Measurements from ENCODE around the gene ZNF316.
"Not testable (repeated sequence)": the region's sequence is repeated elsewhere in the genome, so short reads cannot be mapped to it uniquely, and the experiment has no call there.

The ZNF316 gene

GRCh38 chr7:6647080-6647479 lies 10.0 kb downstream of the ZNF316 start:
- no peak for DNase-seq (ENCODE audit: low read depth in 2 of 2)

GRCh38 chr7:6647541-6647940 lies 10.4 kb downstream of the ZNF316 start:
- DNase-seq (ENCODE audit: low read depth in 2 of 2): no peak

DNA sequence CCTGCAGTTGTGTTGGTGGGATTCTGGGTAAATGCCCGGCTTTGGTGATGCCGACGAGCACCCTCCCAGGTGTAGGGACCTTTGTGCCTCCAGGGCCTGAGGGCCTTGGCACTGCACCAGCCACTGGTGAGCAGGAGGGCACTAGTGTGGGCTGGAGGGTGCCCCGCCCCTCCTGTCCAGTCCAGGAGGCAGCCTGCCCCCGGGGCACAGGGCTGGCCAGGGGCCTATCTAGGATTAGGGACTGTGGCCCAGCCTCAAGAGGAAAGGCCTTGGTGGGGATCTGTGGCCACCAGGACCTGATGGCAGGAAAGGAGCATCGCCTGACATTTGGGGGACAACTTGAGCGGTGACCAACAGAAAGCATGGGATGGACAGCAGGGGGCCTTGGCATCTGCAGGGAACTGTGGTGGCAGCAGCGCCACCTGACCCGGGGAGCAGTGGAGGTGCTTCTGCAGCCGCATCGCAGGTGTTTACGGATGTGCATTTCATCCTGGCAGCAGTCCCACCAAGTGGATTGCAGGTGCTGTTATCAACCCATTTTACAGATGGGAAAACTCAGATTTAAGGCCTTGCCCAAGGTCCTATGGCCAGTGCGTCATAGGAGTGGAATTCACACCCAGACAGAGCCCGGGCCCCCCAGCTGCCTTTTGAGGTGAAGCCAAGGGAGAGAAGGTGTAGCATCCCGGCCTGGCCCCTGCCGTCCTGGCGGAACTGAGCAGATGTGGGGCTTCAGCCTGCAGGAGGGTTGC lies 11.1 kb downstream of the ZNF316 start:
- no peak for DNase-seq (ENCODE audit: low read depth in 2 of 2)

DNA sequence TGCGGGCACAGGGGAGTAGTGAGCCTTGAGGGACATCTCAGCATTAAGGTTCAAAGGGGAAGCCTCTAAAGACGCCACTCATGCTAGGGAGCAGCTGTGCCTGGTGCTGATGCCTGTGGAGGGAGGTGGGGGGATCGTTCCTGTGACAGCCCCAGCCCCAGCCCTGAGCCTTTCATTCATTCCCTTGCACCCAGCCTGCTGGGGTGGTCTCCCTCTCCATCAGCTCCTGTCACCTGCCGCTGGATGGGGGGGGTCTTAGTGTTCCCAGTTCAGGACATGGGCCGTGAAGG lies 11.6 kb downstream of the ZNF316 start:
- no peak for DNase-seq (ENCODE audit: low read depth in 2 of 2)

DNA sequence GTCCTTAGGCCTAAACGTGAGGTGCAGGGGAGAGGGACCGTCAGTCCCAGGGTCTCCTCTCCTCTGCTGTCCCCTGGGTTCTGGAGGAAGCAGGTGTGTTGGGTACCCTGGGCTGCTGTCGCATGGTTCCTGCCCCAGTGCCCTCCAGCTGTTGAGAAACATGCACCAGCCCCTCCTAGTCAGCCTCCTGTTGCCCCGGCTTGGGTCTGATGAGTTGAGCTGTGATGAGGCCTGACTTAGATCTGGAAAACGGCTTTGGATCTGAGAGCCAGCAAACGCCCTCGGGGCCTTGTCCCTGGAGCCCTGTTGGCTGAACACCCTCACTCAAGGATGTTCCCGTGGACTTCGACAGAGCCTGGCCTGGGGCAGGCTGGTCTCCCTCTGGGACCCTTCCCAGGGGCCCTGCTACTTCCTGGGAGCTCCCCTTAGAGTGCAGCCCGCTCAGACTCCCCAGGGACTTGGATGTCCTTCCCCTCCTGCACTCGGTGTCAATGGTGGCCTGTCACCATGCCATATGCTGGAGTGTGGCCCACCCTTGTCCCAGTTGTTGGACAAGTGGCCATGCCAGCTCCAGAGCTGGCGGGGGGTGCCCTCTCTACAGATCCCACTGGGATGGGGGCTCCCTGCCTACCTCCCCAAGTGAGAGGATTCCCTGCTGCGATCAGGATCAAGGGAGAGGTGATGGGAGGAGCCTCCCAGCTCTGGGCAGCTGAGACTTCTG lies 12.3 kb downstream of the ZNF316 start:
- no peak for DNase-seq (ENCODE audit: low read depth in 2 of 2)

- no peak for DNase-seq (ENCODE audit: low read depth in 2 of 2)
Measured at GRCh38 chr7:6650086-6650485, 13.0 kb downstream of the ZNF316 start.

DNA sequence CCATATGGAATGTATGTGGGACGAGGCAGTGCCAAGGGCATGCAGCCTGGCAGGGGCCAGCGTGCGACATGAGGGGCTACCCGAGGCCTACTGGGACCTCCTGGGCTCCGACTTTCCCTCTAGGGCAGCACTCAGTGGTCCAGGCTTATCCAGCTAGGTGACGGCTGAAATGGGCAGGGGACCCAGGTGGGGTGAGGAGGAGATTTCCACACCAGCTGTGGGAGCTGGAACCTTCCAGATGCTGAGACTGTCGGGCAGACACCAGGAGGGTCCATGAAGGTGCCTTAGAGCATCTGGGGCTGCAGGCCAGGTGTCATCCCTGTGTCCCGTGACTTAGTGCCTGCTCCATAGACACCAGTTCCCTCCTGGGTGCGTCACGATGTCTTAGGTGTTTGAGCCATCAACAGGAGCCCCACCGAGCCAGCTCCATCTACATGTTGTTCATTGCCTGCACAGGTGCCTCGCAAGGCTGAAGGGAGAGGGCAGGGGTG lies 13.4 kb downstream of the ZNF316 start:
- DNase-seq (ENCODE audit: low read depth in 2 of 2): no peak

- DNase-seq (ENCODE audit: low read depth in 2 of 2): no peak
Measured at GRCh38 chr7:6651851-6652445, 14.8 kb downstream of the ZNF316 start.

DNA sequence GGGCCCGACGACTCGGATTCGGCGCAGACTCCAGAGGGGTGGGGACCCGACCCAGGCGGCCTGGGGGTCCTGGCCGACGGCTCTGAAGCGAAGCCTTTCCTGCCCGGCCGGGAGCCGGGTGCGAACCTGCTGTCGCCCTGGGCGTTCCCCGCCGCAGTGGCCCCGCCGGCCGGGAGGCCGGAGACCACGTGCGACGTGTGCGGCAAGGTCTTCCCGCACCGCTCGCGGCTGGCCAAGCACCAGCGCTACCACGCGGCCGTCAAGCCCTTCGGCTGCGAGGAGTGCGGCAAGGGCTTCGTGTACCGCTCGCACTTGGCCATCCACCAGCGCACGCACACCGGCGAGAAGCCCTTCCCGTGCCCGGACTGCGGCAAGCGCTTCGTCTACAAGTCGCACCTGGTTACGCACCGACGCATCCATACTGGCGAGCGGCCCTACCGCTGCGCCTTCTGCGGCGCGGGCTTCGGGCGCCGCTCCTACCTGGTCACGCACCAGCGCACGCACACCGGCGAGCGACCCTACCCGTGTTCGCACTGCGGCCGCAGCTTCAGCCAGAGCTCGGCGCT lies 15.4 kb downstream of the ZNF316 start:
- no peak for DNase-seq (ENCODE audit: low read depth in 2 of 2)

GRCh38 chr7:6653071-6654003 lies 16.2 kb downstream of the ZNF316 start:
- DNase-seq (ENCODE audit: low read depth in 2 of 2): no peak

DNA sequence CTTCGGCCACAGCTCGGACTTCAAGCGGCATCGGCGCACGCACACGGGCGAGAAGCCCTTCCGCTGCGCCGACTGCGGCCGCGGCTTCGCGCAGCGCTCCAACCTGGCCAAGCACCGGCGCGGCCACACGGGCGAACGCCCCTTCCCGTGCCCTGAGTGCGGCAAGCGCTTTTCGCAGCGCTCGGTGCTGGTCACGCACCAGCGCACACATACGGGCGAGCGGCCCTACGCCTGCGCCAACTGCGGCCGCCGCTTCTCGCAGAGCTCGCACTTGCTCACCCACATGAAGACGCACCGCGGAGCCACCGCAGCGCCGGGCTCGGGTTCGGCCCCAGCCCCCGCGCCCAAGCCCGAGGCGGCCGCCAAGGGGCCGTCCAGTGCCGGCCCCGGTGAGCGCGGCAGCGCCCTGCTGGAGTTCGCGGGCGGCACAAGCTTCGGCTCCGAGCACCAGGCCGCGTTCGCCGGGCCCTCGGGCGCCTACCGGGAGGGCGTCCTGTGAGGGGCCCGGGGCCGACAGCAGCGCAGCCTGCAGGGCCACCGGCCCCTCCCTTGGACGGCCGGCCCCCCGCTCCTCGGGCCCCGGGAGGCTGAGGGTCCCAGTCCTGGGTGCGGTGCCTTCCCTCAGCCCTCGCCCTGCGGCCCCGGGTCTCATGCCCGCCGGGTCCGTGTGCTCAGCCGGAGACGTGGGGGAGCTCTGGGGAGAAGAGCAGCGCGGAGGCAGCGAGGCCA lies 17.2 kb downstream of the ZNF316 start:
- DNase-seq (ENCODE audit: low read depth in 2 of 2): no peak

DNA sequence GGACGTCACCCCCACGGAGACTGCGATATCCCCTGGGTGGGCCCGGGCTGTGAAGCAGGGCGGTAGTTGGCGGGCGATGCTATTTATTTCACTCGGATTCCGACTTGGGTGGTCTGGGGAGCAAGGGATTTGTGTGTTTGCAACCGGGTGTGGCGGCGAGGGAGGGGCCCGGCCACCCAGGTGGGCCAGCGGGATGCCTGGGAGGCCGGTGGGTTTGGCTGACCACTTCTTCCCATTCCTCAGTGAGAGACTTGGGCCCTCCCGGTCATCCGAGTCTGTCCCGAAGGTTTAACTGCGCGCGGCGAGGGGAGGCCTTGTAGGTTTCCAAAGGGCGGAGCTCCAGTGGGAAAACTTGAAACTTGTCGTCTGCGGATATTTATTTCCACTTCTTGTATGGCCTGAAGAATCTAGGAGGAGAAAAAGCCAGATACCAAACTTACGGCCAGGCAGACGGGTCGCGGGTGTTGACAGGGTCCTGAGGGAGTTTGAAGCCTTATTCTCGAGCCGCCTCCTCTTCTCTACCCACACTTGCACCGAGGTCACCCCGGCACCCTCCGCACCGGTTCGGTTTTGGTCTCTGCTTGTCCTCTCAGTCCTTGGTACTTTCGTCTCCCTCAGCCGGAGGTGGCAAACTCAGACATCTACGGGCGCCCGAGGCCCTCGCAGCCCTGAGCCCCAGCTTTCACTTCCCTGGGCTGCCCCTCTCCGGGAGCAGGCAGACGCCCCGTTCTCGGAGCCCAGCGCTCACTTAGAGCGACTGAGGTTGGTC lies 17.9 kb downstream of the ZNF316 start:
- DNase-seq (ENCODE audit: low read depth in 2 of 2): no peak

- DNase-seq (ENCODE audit: low read depth in 2 of 2): no peak
Measured at GRCh38 chr7:6655636-6656385, 18.7 kb downstream of the ZNF316 start.

GRCh38 chr7:6656413-6656812 lies 19.3 kb downstream of the ZNF316 start:
- no peak for DNase-seq (ENCODE audit: low read depth in 2 of 2)

GRCh38 chr7:6658618-6659345 lies 21.7 kb downstream of the ZNF316 start:
- DNase-seq (ENCODE audit: low read depth in 2 of 2): no peak

DNA sequence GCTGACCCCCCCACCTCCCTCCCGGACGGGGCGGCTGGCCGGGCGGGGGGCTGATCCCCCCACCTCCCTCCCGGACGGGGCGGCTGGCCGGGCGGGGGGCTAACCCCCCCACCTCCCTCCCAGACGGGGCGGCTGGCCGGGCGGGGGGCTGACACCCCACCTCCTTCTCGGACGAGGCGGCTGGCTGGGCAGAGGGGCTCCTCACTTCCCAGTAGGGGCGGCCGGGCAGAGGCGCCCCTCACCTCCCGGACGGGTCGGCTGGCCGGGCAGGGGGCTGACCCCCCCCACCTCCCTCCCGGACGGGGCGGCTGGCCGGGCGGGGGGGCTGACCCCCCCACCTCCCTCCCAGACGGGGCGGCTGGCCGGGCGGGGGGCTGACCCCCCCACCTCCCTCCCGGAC lies 33.7 kb downstream of the ZNF316 start:
- DNase-seq (ENCODE audit: low read depth in 2 of 2): not testable (repeated sequence)

DNA sequence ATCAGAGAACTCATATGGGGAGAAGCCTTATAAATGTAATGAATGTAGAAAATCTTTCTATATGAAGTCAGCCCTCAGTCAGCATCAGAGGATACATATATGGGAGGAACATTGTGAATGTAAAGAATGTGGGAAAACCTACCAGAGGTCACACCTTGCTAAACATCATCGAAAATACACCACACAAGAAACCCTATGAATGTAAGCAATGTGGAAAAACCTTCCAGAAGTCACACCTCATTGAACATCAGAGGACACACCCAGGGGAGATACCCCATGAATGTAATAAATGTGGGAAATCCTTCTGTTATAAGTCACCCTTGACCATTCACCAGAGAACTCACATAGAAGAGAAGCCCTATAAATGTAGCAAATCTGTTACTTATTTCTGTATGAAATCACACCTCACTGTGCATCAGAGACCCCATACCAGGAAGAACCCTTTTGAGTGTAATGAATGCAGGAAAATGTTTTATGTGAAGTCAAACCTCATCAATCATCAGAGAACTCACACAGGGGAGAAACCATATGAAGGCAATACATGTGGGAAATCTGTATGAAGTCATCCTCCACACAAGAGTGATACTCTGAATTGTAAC lies 38.8 kb downstream of the ZNF316 start:
- no peak for DNase-seq (ENCODE audit: low read depth in 2 of 2)

GRCh38 chr7:6680146-6680545 lies 43.0 kb downstream of the ZNF316 start:
- no peak for DNase-seq (ENCODE audit: low read depth in 2 of 2)
